C4-2B (cell line): ENCODE measurements around the gene OTULINL.

Experiments
- ZFX ChIP-seq: fragments of 450-650 bp; IDR thresholded peaks from 2 replicates; pipeline ENCODE4 v1.6.1; 2017
- TF ChIP-seq, protein P1 (sequence below): fragments of 450-650 bp; conservative IDR thresholded peaks from 2 replicates; pipeline ENCODE4 v1.5.1; 2017; ENCODE audit warnings: mild to moderate bottlenecking

DNA sequence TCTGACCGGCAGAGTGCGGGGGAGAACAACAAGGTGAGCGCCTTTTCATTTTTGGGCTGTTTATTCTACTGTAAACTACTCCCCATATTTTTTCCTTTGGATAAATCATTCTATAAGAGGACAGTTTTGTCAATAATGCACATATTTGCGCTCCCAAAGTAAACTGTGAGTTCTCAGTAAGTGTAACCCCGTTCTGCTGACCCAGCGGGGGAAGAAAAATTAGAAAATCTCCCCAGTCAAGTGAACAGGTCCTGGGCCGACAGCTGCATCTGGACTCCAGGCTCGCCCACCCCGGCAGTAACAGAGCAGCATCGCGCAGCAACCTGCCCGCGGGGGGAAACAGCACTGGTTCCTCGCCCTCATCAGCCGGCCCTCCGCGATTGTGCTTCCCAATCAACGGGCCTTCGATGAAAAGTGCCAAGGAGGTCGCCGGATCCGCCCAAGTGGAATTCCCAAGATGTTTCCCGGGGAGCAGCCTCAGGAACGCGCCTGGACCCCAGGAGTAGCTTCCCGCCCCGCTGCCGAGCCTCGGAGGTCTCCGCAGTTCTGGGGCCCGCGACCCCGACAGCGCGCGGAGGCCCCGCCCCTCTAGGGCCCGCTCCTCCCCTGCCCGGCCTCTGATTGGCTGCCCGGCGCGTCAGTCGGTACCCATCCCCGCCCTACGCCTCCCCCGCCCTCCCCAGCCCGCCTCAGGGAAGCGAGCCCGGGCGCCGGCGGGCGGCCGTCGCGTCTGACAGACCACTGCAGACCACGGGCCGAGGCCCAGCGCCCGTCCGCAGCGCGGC, at the start of gene OTULINL:
- TF ChIP-seq, protein P1, sequence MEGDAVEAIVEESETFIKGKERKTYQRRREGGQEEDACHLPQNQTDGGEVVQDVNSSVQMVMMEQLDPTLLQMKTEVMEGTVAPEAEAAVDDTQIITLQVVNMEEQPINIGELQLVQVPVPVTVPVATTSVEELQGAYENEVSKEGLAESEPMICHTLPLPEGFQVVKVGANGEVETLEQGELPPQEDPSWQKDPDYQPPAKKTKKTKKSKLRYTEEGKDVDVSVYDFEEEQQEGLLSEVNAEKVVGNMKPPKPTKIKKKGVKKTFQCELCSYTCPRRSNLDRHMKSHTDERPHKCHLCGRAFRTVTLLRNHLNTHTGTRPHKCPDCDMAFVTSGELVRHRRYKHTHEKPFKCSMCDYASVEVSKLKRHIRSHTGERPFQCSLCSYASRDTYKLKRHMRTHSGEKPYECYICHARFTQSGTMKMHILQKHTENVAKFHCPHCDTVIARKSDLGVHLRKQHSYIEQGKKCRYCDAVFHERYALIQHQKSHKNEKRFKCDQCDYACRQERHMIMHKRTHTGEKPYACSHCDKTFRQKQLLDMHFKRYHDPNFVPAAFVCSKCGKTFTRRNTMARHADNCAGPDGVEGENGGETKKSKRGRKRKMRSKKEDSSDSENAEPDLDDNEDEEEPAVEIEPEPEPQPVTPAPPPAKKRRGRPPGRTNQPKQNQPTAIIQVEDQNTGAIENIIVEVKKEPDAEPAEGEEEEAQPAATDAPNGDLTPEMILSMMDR: no peak
- no peak for TF ChIP-seq ZFX
